MM.1S (cell line): ENCODE data around the gene SYVN1.

Experiments
- DNase-seq: peaks from one replicate; pipeline ENCODE4 v3.0.0-alpha.2; 2015
- H2AFZ ChIP-seq: fragments of 300-600 bp; sonication (generic); 2 replicates; pipeline ENCODE4 v1.6.0; 2016; ENCODE audit warnings: antibody characterized with exemption, low read length
- H3F3A ChIP-seq: fragments of 300-600 bp; sonication (generic); 2 replicates; pipeline ENCODE4 v1.6.1; 2016; ENCODE audit warnings: mild to moderate bottlenecking, antibody characterized with exemption, low read length, moderate library complexity, mixed read lengths; ENCODE audit not compliant: insufficient read depth
- H3K27ac ChIP-seq: fragments of 300-600 bp; sonication (generic); 2 replicates; pipeline ENCODE4 v1.5.1; 2016; ENCODE audit warnings: mild to moderate bottlenecking, low read length
- H3K27me3 ChIP-seq: fragments of 300-600 bp; sonication (generic); replicated peaks from 2 replicates; pipeline ENCODE4 v1.6.0; 2016; ENCODE audit warnings: low read length; ENCODE audit not compliant: insufficient read depth
- H3K36me3 ChIP-seq: fragments of 300-600 bp; sonication (generic); replicated peaks from 2 replicates; pipeline ENCODE4 v1.6.1; 2016; ENCODE audit warnings: mild to moderate bottlenecking, low read length, mixed read lengths; ENCODE audit not compliant: insufficient read depth
- H3K4me1 ChIP-seq: fragments of 300-600 bp; sonication (generic); 2 replicates; pipeline ENCODE4 v1.6.1; 2016; ENCODE audit warnings: low read length, mixed read lengths
- H3K4me2 ChIP-seq: fragments of 300-600 bp; sonication (generic); 2 replicates; pipeline ENCODE4 v1.6.0; 2016; ENCODE audit warnings: low read depth, low read length
- H3K4me3 ChIP-seq: fragments of 300-600 bp; sonication (generic); 2 replicates; pipeline ENCODE4 v1.5.1; 2016; ENCODE audit warnings: low read length, mixed read lengths
- H3K79me2 ChIP-seq: fragments of 300-600 bp; sonication (generic); 2 replicates; pipeline ENCODE4 v1.6.1; 2016; ENCODE audit warnings: mixed run types, low read length, mixed read lengths
- H3K9ac ChIP-seq: fragments of 300-600 bp; sonication (generic); 2 replicates; pipeline ENCODE4 v1.6.1; 2016; ENCODE audit warnings: low read length, mixed read lengths
- H3K9me2 ChIP-seq: fragments of 300-600 bp; sonication (generic); replicated peaks from 2 replicates; pipeline ENCODE4 v1.6.1; 2016; ENCODE audit warnings: mild to moderate bottlenecking, low read length, mixed read lengths; ENCODE audit not compliant: insufficient read depth
- H3K9me3 ChIP-seq: fragments of 300-600 bp; sonication (generic); replicated peaks from 2 replicates; pipeline ENCODE4 v1.6.1; 2016; ENCODE audit warnings: mild to moderate bottlenecking, low read length, mixed read lengths; ENCODE audit not compliant: insufficient read depth
- H4K20me1 ChIP-seq: fragments of 300-600 bp; sonication (generic); 2 replicates; pipeline ENCODE4 v1.6.1; 2016; ENCODE audit warnings: mild to moderate bottlenecking, low read length, moderate library complexity, mixed read lengths; ENCODE audit not compliant: insufficient read depth
- CTCF ChIP-seq: fragments of 300-600 bp; sonication (generic); IDR thresholded peaks from 2 replicates; pipeline ENCODE4 v1.5.1; 2016; ENCODE audit warnings: antibody characterized with exemption, low read length, mixed read lengths
- EZH2 ChIP-seq: fragments of 300-600 bp; sonication (generic); optimal IDR thresholded peaks from 2 replicates; pipeline ENCODE3; 2017; ENCODE audit warnings: low read depth, mild to moderate bottlenecking, antibody characterized with exemption, low read length, mixed read lengths
- EZH2phosphoT487 ChIP-seq: fragments of 300-600 bp; sonication (generic); IDR thresholded peaks from 2 replicates; pipeline ENCODE4 v1.6.1; 2018; ENCODE audit warnings: antibody characterized with exemption, low read length

SYVN1 gene

GRCh38 chr11:65133724-65134123 is 595 bp downstream of the SYVN1 start:
- no peak for DNase-seq
- H2AFZ ChIP-seq: peak overlapping the region; percentile 75; the same call in 1 of the 2 replicates
- H3K4me1 ChIP-seq: peaks cover 15% of the 10 kb centered on the region
- peaks cover 59% of the 10 kb centered on the region for H3K79me2 ChIP-seq
- H3F3A ChIP-seq: peaks cover 42% of the 10 kb centered on the region
- TF ChIP-seq EZH2phosphoT487 (no peak), CTCF (no peak), EZH2 (no peak)
- H3K4me3 ChIP-seq: peak overlapping the region; percentile 95
- H3K27ac ChIP-seq: peak overlapping the region; percentile 97
- peak overlapping the region; percentile 90 for H3K4me2 ChIP-seq
- H3K9me2 ChIP-seq: no peaks in the 10 kb centered on the region
- peaks cover 15% of the 10 kb centered on the region for H3K36me3 ChIP-seq
- no peaks in the 10 kb centered on the region for H3K9me3 ChIP-seq
- no peaks in the 10 kb centered on the region for H3K27me3 ChIP-seq
- H3K9ac ChIP-seq: peak overlapping the region; percentile 99
- no peaks in the 10 kb centered on the region for H4K20me1 ChIP-seq

GRCh38 chr11:65132988-65133700 is 1.2 kb downstream of the SYVN1 start:
- H2AFZ ChIP-seq: no peak overlapping the region
- TF ChIP-seq EZH2: no peak
- TF ChIP-seq EZH2phosphoT487: no peak
- TF ChIP-seq CTCF: no peak
- peaks cover 15% of the 10 kb centered on the region for H3K4me1 ChIP-seq
- peak overlapping the region; percentile 95 for H3K4me3 ChIP-seq
- peak overlapping the region; percentile 90 for H3K4me2 ChIP-seq
- H3K36me3 ChIP-seq: peaks cover 15% of the 10 kb centered on the region
- peak overlapping the region; percentile 97 for H3K27ac ChIP-seq
- peaks cover 65% of the 10 kb centered on the region for H3K79me2 ChIP-seq
- H3K27me3 ChIP-seq: no peaks in the 10 kb centered on the region
- peak overlapping the region; percentile 99 for H3K9ac ChIP-seq
- no peaks in the 10 kb centered on the region for H4K20me1 ChIP-seq
- no peaks in the 10 kb centered on the region for H3K9me2 ChIP-seq
- H3F3A ChIP-seq: peaks cover 48% of the 10 kb centered on the region
- DNase-seq: peak; percentile 89
- no peaks in the 10 kb centered on the region for H3K9me3 ChIP-seq

GRCh38 chr11:65132238-65132987 is 1.9 kb downstream of the SYVN1 start:
- Histone ChIP-seq H3K27ac (peak overlapping the region; percentile 97), H3K4me2 (peak overlapping the region; percentile 90), H3K4me1 (peaks cover 15% of the 10 kb centered on the region), H3K9me3 (no peaks in the 10 kb centered on the region), H3K27me3 (no peaks in the 10 kb centered on the region), H3K36me3 (peaks cover 15% of the 10 kb centered on the region), H3K79me2 (peaks cover 70% of the 10 kb centered on the region), H3K9ac (peak overlapping the region; percentile 99), H3K9me2 (no peaks in the 10 kb centered on the region), H2AFZ (no peak overlapping the region), H4K20me1 (no peaks in the 10 kb centered on the region), H3F3A (peaks cover 55% of the 10 kb centered on the region), H3K4me3 (peak overlapping the region; percentile 95)
- peak; percentile 87 for DNase-seq
- TF ChIP-seq EZH2: no peak
- TF ChIP-seq EZH2phosphoT487: no peak
- TF ChIP-seq CTCF: no peak
